ENCODE measurements around the gene AQP1. TPM values are rescaled to one million over a fixed set of nuclear protein-coding genes. Genes with fewer than 3 reads are reported as not detected.
A peak's percentile ranks its signal among the peaks of the same experiment; 100 is the strongest.

The AQP1 gene
- 4.4 and 33.0 TPM in 2 replicates for total RNA-seq

DNA sequence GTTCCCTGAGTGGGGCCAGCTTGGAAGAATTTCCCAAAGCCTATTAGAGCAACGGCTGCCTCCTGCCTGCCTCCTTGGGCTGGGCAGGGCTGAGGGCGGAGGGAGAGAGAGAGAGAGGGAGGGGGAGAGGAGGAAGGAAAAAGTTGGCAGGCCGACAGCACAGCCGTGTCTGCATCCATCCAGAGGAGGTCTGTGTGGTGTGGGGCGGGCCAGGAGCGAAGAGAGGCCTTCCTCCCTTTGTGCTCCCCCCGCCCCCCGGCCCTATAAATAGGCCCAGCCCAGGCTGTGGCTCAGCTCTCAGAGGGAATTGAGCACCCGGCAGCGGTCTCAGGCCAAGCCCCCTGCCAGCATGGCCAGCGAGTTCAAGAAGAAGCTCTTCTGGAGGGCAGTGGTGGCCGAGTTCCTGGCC, at the start of gene AQP1:
Gene AQP1, plus strand, starts transcription at position 293 of the 409 bp plus-strand sequence. Its CDS starts 57 bp downstream, at position 350.
- DNase-seq (ENCODE audit: low read depth): peak; percentile 46

DNA sequence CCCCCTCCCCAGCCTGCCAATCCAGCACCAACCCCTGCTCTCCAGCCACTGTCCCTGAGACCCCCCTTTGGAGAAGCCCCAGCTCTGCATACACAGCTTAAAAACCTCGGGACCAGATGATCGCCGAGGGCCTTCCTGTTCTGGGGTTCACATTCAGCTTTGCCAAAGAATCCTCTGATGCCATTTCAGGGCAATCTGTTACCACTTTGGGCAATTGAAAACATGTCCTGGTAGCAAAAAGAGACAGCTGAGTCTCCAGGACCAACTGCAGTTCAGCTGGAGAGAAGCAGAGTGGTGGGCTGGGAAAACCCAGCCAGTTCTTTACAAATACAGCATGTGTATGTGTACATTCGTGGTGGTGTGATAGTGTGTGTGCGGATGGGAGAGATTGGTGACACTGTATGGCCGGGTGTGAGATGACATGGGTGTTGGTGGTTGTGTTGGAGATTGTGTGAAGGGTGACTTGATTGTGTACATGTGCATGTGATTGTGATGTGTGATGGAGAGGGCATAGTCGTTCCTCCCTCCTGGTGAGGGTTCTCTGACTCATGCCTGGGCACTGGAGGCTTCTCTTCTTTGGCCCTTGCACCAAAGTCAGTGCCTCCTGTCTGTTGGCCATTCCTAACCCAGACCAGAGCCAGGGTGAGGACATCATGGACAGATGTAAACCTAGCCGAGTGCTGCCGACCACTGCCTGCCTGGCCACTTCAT, 48.5 kb upstream of the AQP1 start:
- DNase-seq (ENCODE audit: low read depth): no peak

DNA sequence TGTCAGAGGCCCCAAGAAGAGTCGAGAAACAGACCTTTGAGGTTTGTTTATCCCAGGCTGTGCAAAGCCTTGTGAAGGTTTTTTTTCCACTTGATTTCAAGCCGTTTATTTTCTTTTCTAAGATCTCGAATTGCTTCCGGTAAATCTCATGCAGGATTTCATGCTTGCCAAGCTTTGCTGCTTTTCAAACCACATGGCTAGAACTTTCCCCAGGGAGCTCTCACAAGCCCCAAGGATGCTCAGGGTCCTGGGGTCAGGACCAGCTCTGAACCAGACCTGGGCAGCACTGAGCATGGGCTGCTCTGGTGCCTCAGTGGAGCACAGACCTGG, 48.0 kb upstream of the AQP1 start:
- no peak for DNase-seq (ENCODE audit: low read depth)

DNA sequence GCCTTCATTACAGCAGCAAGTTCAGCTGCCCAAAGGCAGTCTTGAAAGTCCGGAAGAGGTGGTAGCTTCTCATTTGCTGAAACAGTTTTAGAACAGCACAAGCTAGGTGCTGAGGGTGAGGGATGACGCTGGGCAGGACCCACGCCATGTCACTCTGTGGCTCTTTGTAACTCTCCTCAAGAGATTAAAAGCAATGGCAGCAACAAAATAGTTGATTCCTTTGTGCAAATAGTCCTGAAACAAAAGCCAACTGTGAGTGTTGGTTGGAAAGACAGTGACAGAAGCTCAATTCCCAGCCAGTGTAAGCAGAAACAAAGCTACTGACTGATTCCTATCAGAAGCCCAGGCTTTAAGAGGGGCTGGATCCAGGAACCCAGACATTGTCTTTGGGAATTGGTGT, 47.6 kb upstream of the AQP1 start:
- DNase-seq (ENCODE audit: low read depth): no peak

DNA sequence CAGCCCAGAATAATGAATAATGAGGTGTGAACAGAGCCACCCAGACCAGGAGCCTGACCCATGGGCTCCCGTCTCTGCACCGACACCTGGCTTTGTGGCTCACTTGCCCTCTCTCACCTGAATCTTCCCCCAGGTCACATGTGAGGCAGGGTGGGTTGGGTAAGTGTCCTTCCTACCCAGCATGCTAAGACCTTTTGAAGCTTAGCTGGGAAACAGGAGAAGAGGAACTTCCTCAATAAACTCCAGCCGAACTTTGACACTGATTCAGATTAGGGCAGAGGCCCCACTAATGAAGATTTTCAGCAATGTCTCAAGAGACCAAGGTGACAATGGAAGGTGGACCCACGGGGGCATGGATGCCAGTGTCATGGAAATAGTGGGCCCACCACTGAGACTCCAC, 46.6 kb upstream of the AQP1 start:
- no peak for DNase-seq (ENCODE audit: low read depth)

DNA sequence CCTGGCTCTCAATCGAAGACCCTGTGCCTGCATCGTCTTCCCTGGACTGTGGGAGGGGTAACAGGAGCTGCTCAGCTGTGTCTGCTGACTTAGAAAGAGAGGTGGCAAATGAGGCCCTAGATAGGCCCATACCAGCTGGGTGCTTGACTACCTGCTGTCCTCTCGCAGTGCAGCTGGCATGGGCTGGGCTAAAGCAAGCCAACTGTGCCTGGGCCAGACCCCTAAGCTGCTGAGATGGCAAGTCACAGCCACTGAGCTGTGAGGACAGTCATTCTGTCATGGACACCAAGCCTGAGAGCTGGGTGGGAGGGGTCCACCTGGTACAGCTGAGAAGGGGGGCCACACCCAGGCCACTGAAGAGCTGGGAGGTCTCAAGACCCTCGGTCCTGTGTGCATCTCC, 45.8 kb upstream of the AQP1 start:
- DNase-seq (ENCODE audit: low read depth): no peak

DNA sequence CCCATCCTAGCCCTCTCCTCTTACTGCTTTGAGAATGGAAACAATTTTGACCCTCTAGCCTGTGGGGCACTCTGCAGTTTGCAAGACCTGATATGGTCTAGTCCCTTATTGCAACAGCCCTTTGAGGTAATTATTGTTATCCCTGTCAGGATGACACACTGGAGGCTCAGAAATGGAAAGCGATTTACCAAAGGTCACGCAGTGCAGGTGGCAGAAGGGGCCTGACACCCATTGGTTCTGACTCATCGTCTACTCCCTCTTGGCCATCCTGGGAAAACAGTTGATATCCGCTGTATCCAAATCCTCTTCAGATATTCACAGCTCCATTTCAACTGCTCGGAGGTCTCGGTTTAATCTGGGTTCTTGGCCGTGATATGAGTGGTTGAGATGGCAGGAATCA, 44.7 kb upstream of the AQP1 start:
- DNase-seq (ENCODE audit: low read depth): peak; percentile 2

DNA sequence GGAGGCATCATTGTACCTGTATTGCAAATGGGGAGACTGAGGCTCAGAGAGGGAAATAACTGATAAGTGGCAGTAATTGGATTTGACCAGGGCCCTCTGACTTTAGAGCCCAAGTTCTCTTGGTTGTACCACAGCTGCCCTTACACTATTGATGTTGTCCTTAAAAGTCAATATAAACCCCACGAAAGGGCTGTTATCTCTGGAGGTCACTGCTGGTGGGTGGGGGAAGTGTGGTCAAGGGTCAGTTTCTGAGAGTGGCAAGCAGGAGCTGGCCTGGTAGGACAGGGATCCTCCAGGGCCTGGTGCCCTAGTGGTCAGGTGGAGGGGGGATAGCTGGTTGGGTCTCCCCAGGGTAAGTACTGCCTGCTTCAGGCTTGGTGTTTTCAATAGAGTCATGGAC, 44.2 kb upstream of the AQP1 start:
- DNase-seq (ENCODE audit: low read depth): no peak

DNA sequence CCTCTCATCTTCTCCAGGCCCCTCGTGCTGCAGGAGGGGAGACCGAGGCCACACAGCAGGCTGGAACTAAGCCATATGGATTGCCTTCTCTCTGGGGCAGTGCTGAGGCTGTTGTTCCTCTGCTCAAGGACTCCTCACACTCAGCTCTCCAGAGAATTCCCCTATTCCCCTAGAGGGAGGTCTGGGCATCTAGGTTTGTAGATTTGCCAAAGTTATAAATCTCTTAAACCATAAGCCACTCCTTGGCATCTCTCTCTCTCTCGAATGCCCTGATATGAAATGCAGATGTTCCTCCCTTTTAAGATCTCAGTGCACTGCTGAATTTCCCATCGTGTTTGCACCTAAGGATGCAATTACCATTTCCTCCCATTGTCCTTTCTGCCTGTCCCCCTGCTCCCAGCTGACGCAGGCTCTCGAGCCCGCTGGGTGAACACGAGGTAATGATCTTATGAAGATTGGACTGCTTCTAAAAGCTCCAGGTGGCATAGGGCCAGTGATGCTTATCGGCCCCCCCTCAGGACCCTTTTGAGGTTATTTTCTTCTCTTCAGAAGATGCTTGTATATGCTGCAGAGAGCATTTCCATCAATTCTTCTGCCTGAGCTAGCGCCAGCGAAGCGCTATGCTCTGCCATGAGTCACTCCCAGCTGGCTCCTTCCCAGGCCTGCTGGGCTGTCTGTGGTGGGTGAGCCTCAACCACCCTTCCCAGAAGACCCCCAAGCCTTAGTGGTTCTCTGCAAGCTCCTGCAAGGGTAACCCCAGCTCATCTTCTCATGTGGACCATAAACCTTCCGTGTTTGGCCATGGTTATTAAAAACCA, 41.6 kb upstream of the AQP1 start:
- no peak for DNase-seq (ENCODE audit: low read depth)

DNA sequence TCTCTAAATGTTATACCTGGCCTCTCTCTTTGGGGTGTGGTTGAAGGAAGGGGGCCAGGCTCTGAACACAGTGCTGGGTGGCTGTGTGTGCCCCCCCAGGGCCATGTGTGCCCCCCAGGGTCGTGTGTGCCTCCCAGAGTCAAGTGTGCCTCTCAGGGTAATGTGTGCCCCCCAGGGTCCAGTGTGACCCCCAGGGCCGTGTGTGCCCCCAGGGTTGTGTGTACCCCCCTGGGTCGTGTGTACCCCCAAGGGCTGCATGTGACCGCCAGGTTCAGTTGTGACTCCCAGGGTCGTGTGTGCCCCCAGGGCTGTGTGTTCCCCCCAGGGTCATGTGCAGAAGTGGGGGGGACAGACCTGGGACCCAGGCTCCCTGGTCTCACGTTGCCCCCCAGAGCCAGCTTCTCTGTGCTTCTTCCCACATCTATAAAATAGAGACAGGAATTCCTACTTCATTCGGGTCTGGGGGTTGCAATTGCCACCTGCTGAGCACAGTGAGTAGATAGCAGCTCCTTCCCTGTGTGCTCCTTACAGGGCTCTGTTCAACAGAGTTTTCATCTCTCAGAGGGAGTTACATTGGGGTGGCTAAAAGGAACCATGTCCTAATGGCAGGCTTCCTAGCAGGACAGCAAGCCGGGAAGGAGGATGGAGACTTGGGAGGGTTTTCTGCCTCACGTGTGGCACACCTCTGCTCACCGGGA, 40.7 kb upstream of the AQP1 start:
- DNase-seq (ENCODE audit: low read depth): no peak

DNA sequence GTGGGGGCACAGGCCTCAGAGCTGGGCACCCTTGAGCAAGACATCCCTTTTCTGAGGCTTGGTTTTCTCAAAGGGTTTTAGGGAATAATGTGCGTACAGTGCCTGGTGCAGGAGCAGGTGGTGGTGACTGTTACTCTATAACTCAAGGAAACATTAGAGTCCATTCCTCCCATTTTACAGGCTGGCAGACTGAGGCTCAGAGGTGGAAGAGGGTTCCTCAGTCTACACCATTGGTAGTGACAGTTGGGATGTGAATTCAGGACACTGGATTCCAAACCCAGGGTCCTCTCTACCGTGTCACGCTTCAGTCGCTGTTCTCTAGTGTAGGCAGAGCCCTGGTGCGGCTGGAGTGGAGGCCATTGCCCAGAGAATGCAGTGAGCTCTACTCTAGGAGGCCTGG, 40.0 kb upstream of the AQP1 start:
- no peak for DNase-seq (ENCODE audit: low read depth)

DNA sequence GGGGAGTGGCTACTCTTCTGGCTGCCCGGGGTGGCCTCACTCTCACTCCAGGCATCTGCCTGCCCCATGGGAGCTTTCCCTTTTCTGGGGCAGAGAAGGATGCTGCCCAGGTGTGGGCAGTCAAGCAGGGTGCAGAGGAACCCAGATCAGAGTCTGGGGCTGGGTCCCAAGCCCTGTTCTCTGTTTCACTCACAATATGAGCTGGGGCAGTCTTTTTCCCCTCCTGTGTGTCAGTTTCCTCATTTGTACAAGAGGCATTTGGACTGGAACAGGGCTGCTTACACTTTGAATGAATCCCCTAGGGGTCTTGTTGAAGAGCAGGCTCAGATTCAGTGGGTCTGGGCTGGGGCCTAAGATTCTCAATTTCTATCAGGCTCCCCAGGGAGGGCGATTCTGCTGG, 38.4 kb upstream of the AQP1 start:
- no peak for DNase-seq (ENCODE audit: low read depth)

DNA sequence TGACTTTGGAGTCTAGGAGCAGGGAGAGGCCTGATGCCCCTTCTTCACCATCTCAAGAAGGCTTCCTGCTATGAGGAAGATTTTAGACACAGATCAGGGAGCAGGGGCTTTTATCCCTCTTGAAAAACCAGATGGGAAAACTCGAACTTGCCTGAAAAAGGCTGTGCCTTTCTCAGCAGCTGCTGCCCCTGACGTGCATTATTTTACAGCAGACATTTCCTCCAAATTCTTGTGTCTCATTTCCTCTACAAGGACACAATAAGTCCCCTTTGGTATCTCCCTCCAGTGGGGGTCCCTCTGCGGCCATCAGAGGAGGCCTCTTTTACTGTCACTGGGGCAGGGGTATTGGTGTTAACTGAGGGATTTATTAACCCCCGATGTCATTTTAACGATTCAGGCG, 38.0 kb upstream of the AQP1 start:
- no peak for DNase-seq (ENCODE audit: low read depth)

DNA sequence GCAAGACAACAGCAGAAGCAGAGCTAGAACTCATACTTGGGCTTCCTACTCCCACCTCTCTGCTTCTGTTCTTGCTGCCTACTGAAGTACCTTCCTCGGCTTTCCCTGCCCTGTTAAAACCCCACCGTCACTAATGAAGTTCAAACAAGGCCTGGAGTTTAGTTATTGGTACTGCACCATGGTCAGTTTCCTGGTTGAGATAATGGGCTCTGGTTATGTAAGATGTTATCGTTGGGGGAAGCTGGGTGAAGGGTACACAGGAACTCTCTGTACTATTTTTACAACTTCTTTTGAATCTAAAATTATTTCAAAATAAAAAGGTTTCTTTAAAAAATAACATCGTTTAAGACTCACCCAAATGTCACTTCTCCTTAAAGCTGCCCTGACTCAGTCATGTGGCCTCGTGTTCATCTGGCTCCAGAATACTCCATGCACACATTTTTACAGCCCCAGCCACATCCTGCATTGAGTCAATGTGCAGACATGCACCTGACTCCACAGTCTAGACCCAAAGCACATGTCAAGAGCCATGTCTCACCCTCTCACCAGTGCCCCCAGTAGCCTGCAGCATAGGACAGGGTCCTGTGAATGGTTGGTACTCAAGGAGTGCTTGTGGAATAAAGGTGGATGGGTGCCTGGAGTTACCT, 36.9 kb upstream of the AQP1 start:
- no peak for DNase-seq (ENCODE audit: low read depth)

DNA sequence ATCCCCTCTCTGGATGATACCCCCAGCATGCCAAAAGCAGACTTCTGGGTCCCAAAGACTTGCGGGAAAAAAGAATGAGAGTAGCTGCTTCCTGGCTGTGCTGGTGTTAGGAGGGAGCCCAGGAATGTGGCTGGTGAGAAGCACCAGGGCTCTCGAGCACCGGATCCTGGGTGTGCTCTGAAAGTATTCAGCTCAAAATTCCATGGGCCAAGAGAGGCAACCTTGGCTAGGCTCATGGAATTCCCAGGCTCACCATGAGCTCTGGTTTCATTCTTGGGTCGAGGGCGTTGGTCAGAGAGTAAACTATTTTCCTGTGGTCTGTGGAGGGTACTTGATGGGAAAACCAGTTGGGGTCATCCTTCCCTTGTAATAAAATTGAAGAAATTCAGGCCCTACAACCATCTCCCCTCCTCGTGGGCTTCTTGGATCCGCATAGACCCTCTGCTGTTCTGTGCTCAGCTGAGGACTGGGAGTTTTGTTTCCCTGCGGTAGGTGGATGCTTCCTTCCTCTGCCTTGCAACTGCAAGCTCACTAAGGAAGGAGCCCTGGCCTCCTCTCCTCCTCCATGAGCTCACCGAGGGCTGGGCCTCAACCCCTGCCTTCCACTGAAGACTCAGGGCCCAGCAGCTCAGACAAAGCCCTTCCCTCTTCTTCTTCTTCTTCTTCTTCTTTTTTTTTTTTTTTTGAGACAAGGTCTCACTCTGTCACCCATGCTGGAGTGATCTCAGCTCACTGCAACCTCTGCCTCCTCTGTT, 34.5 kb upstream of the AQP1 start:
- DNase-seq (ENCODE audit: low read depth): no peak

DNA sequence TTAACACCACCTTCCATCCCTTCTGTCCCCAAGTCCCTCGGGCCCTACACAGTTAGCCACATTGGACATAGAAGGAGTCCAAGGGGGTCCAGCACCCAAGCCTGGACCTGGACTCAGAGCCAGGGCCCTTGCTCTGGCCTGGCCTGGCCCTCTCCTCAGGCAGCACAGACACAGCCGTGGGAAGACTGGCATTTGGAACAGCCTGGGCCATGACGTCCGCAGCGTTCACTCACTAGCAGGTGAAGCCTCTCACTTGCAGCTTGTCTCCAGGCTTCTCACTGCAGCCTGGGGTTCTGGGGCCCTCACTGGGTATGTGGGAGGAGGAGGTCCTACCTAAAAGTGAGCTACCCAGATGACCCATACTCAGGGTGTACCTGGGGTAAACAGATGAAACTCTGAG, 33.7 kb upstream of the AQP1 start:
- DNase-seq (ENCODE audit: low read depth): no peak

DNA sequence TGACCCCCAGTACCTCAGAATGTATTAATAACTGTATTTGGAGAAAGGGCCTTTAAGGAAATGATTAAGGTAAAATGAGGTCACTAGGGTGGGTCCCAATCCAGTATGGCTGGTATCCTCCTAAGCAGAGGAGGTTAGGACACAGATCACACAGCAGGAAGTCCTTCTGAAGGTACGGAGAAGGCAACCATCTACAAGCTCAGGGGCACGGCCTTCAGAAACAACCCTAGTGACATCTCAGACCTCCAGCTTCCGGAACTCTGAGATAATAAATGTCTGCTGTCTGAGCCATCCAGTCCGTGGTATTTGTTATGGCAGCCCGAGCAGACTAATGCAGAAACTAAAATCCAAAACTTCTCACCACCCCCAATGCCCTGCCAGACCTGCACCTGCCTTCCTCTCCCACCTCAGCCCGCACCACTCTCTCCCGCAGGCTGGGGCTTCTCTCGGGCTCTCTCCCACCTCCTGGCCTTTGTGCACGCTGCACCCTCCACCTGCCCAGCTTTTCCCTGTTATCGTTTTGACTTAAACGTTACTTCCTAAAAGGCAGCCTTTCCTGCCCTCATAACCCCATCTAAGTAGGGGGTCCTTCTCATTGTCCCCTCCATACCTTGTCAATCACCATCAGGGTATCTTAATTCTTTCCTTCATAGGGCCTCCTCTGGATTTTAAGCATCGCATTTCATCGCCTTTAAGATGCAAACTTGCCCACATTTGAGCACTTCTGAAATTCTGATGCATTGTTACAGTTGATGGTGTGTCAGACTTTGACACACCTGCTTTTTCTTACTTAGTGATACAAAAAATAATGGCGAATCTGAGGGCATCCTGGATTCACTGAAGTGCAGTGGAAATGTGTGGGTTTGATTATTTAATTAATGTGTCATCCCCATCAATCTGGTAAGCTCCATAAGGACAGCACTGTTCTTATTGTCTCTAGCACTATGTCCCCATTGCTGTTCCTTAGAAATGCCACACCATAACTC, 32.2 kb upstream of the AQP1 start:
- no peak for DNase-seq (ENCODE audit: low read depth)

DNA sequence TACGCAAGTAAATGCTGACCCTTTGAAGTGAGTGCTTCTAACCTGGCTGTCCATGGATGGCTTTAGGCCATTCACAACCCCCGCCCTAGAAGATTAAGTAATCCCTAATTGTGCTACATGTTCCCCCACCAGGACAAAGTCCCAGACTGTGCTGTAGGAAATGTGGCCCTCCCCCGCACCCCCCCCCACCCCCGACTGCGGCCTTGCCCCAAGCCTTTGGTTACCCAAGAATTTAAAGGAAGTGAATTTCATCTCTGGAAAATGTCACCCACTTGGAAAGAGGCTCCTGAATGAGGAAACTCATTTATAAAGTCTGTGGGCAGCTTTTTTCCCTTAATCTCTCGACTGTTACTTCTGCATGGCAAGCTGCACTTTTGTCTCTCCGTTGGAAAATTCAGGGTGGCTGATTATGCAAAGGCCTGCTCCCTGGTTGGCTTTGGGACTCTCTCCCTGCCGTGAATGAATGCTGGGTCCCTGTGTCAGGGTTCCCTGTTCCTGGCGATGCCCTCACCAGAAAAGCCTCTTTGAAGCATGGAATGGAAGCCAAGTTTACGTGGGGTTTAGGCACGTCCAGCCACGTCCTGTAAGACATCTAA, 31.4 kb upstream of the AQP1 start:
- DNase-seq (ENCODE audit: low read depth): peak; percentile 29

DNA sequence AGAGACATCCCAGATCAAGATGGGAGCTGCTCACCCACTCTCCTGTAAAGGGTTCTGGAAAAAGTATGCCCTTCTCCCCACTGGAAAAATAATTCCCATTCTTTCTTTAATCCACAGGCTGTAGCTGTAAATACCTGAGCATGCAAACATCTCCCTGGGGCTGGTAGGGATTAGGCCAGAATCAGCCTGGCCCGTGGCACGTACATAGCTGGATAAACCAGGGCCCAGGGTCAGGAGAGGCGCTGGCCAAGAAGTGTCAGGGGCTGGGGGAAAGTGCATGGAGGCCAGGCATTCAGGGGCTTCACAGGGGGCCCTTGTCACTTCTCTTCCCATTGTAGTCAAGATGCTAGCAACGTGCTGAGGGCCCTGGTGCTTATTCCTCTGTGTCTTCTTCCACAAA, 30.7 kb upstream of the AQP1 start:
- no peak for DNase-seq (ENCODE audit: low read depth)

DNA sequence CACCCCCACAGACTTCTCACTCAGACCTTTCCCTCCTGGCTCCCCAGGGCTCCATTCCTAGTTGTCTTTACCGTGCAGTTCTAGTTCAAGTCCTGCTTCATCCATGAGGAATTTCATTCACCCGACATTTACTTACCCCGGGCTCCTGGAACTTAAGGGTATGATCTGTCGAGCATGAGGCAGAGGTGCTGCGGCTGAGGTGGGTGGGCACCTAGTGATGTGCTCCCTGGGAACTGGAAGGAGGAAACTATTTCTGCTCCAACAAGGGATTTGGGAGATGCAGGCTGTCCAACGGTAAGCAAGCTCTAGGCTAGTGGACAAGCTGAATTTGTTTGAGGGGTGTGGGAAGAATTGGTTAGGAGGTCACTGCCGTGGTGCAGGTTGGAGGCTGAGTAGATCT, 30.2 kb upstream of the AQP1 start:
- no peak for DNase-seq (ENCODE audit: low read depth)

All from renal cortical epithelial cell (primary cell).